Bronchial epithelial cell (primary cell): ENCODE data around the gene DSEL. TPM values are rescaled to one million over a fixed set of nuclear protein-coding genes. Genes with fewer than 3 reads are reported as not detected.

ENCODE experiments used
- DNase-seq: peaks from one replicate; pipeline ENCODE4 v3.0.0-alpha.2; 2010; ENCODE audit warnings: low read depth
- FAIRE-seq: peaks from 2 replicates; lab custom pipeline; 2011; peaks lifted over from hg19 to GRCh38; lab: Jason Lieb, UNC
- H3K27me3 ChIP-seq: 2 replicates; pipeline ENCODE4 v1.5.1; 2011; ENCODE audit warnings: low read length; ENCODE audit not compliant: control insufficient read depth, insufficient read depth
- H3K36me3 ChIP-seq: 2 replicates; pipeline ENCODE4 v1.5.1; 2011; ENCODE audit warnings: low read length; ENCODE audit not compliant: control insufficient read depth, insufficient read depth
- H3K4me3 ChIP-seq: 2 replicates; pipeline ENCODE4 v1.5.1; 2011; ENCODE audit warnings: mild to moderate bottlenecking, low read depth, low read length, control low read depth
- total RNA-seq: library from RNA; depleted of rRNA; stranded (reverse); fragments of >200 nt; gene quantifications from 2 replicates; pipeline ENCODE4 v1.2.1, GENCODE V29; 2014
- TF ChIP-seq, protein P1 (sequence below): IDR thresholded peaks from 2 replicates; pipeline ENCODE4 v1.5.1; 2011; ENCODE audit warnings: mild to moderate bottlenecking, moderate library complexity, low read length, control low read depth, inconsistent platforms; ENCODE audit not compliant: insufficient read depth, severe bottlenecking

DSEL gene
- 2.4 and 3.3 TPM in 2 replicates for total RNA-seq

DNA sequence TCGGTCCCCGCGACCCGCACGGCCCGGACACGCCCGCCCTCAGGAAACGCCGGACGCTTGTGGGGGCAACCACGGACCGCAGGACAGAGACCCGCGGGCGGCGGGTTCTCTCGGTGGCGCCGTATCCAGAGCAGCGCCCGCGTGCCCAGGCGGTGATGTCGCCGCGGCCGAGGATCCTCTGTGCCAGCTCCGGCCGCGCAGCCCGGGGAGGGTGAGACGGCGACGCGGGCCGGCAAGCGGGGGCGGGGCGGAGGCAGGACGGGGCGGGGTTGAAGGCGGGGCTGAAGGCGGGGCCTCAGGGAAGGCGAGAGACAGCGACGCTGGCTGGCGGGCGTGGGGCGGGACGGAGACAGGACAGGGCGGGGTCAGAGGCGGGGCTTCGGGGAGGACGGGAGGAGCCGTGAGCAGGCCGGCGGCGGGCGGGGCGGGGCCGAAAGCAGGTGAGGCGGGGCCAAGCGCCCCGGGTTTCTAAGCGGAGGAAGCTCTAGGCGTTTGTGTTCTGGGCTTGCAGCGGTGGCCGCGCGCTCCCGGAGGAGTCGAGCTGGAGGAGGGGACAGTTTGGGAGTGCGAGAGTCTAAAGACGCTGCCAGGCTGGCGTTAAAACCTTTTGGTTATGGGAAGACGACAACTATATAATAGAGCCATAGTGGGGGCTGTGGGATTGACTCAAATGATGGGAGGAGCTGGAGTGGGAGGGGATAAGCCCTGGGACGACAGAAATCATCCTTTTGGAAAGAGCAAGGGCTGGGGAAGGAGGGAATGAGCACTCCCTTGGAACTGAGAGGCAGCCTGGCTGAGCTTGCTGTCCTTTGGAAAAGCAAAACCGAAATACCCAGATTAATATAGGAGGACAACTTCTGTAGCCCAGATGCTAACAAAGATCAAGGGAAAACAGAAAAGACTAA, at the start of gene DSEL:
Gene DSEL (minus strand): TSS at position 182 of the 905 bp plus-strand sequence. CDS start 2,112 bp downstream, outside the sequence.
- Histone ChIP-seq H3K27me3 (no peaks in the 10 kb centered on the region), H3K4me3 (peak within 1 kb of the TSS; percentile 74), H3K36me3 (no peaks in the 10 kb centered on the region)
- DNase-seq (peak; percentile 66), FAIRE-seq (no peak)
- TF ChIP-seq, protein P1, sequence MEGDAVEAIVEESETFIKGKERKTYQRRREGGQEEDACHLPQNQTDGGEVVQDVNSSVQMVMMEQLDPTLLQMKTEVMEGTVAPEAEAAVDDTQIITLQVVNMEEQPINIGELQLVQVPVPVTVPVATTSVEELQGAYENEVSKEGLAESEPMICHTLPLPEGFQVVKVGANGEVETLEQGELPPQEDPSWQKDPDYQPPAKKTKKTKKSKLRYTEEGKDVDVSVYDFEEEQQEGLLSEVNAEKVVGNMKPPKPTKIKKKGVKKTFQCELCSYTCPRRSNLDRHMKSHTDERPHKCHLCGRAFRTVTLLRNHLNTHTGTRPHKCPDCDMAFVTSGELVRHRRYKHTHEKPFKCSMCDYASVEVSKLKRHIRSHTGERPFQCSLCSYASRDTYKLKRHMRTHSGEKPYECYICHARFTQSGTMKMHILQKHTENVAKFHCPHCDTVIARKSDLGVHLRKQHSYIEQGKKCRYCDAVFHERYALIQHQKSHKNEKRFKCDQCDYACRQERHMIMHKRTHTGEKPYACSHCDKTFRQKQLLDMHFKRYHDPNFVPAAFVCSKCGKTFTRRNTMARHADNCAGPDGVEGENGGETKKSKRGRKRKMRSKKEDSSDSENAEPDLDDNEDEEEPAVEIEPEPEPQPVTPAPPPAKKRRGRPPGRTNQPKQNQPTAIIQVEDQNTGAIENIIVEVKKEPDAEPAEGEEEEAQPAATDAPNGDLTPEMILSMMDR: no peak

DNA sequence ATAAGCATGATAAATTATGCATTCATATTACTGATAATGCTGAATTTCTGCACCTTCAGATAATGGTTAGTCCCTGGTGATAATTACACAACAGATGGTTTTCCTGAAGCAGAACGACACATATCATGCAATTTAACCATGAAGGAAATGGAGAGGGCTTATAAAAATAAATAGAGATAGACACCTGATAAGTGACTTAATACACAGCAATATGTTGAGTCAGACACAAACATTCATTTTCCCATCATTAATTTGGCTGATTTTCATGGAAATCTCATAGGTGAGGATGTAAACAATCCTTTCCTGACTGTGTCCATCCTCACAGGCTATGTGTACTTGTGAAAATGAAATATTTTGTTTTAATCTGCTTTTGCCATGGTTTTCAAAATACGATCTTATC, 36.9 kb upstream of the DSEL start:
- TF ChIP-seq, protein P1: no peak
- Histone ChIP-seq H3K4me3 (no peak overlapping the region), H3K36me3 (no peaks in the 10 kb centered on the region), H3K27me3 (no peaks in the 10 kb centered on the region)
- no peak for DNase-seq
- FAIRE-seq: no peak

DNA sequence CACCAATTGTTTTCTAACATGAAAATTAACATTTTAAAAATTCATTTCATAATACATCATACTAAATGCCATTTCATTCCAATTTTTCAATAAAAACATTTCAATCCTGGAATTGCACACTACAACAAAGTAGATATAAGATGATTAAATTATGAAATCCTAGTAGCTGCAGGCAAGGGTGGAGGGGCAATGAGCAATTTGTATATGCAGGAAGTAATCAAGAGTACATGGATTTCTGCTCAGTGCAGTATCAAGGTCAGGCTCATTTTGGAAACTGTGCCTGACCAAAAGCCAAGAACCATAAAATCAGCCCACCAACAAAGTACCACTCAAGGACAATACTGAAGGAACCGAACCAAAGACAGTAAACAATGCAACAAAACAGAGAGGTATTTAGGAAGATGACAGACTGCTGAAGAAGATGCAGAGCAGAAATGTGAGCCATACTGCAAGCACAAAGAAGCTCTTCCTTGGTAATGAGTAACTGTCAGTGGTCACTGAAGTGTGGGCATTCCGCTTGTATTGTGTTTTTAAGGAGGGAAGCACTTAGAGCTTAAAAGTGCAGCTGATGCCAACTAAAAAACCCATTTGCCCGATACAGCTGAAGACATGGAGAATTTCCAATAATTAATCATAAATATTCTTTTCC, 34.5 kb upstream of the DSEL start:
- FAIRE-seq (no peak), DNase-seq (peak; percentile 12)
- H3K4me3 ChIP-seq: no peak overlapping the region
- no peaks in the 10 kb centered on the region for H3K27me3 ChIP-seq
- no peaks in the 10 kb centered on the region for H3K36me3 ChIP-seq
- TF ChIP-seq, protein P1: no peak

DNA sequence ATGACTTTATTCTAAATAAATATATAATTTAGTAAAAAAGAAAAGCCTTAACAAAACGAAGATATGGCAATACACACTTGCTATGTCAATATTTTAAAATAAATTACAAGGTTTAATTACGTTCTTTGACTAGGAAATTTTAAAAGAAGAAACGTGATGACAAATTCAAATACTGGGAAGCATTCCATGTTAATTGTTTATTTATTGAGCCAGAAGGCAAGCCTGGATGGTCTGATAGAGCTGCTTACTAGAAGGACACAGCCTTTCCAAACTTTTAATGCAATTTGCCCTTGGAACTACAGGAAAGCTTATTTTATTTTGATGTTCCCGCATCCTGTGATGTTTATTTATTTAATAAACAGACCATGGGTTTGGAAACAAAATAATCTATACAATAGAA, 33.4 kb upstream of the DSEL start:
- Histone ChIP-seq H3K36me3 (no peaks in the 10 kb centered on the region), H3K4me3 (no peak overlapping the region), H3K27me3 (no peaks in the 10 kb centered on the region)
- DNase-seq (no peak), FAIRE-seq (no peak)
- TF ChIP-seq, protein P1: no peak

DNA sequence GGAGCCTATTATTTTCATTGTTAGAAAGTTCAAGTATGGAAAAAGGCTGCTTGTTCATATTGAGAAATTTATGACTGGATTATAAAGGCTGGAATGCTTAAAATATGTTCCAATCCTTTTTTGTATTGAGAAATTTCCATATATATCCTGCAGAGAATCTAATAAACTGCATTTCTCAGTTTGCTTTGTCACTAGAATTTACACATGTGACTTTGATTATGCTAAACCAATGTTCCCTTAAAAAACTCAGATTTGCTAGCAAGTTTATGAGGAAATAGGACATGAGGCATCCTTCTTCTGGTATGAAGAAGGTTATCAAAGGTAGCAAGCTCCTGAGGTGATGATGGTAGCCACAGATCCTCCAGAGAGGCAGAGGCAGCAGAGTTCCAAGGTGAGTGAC, 29.2 kb upstream of the DSEL start:
- TF ChIP-seq, protein P1: no peak
- Histone ChIP-seq H3K27me3 (no peaks in the 10 kb centered on the region), H3K4me3 (no peak overlapping the region), H3K36me3 (no peaks in the 10 kb centered on the region)
- DNase-seq: no peak
- FAIRE-seq: no peak
